ENCODE results near the gene TIPIN.
"Not testable (repeated sequence)": the region's sequence is repeated elsewhere in the genome, so short reads cannot be mapped to it uniquely, and the experiment has no call there.

Gene TIPIN

GRCh38 chr15:66304425-66304824 is 52.1 kb downstream of the TIPIN start:
- not testable (repeated sequence) for DNase-seq (ENCODE audit: low read depth in 2 of 3, low spot score in 1 of 3)

- no peak for DNase-seq (ENCODE audit: low read depth in 2 of 3, low spot score in 1 of 3)
Observed at GRCh38 chr15:66302489-66303278, 53.8 kb downstream of the TIPIN start.

GRCh38 chr15:66298803-66299251 is 57.7 kb downstream of the TIPIN start:
- no peak for DNase-seq (ENCODE audit: low read depth in 2 of 3, low spot score in 1 of 3)

GRCh38 chr15:66296186-66296585 is 60.3 kb downstream of the TIPIN start:
- DNase-seq (ENCODE audit: low read depth in 2 of 3, low spot score in 1 of 3): no peak

- DNase-seq (ENCODE audit: low read depth in 2 of 3, low spot score in 1 of 3): no peak
Observed at GRCh38 chr15:66294932-66295235, 61.6 kb downstream of the TIPIN start.

- DNase-seq (ENCODE audit: low read depth in 2 of 3, low spot score in 1 of 3): peak in 1 of 3 donors; percentile 14
Observed at GRCh38 chr15:66294157-66294931, 62.1 kb downstream of the TIPIN start.

- DNase-seq (ENCODE audit: low read depth in 2 of 3, low spot score in 1 of 3): peak; percentile 31 to 46 (median 32)
Observed at GRCh38 chr15:66293419-66294156, 62.9 kb downstream of the TIPIN start, which contains the start of gene DIS3L. Gene DIS3L (plus strand): TSS chr15:66293568. CDS start chr15:66293597, 29 bp downstream.

- no peak for DNase-seq (ENCODE audit: low read depth in 2 of 3, low spot score in 1 of 3)
Observed at GRCh38 chr15:66292571-66293418, 63.7 kb downstream of the TIPIN start.

- DNase-seq (ENCODE audit: low read depth in 2 of 3, low spot score in 1 of 3): no peak
Observed at GRCh38 chr15:66291816-66292570, 64.5 kb downstream of the TIPIN start.

- no peak for DNase-seq (ENCODE audit: low read depth in 2 of 3, low spot score in 1 of 3)
Observed at GRCh38 chr15:66290518-66290917, 66.0 kb downstream of the TIPIN start.

GRCh38 chr15:66290007-66290406 is 66.5 kb downstream of the TIPIN start:
- DNase-seq (ENCODE audit: low read depth in 2 of 3, low spot score in 1 of 3): no peak

- DNase-seq (ENCODE audit: low read depth in 2 of 3, low spot score in 1 of 3): no peak
Observed at GRCh38 chr15:66288551-66289185, 67.8 kb downstream of the TIPIN start.

- no peak for DNase-seq (ENCODE audit: low read depth in 2 of 3, low spot score in 1 of 3)
Observed at GRCh38 chr15:66288093-66288492, 68.4 kb downstream of the TIPIN start.

- no peak for DNase-seq (ENCODE audit: low read depth in 2 of 3, low spot score in 1 of 3)
Observed at GRCh38 chr15:66287461-66288057, 68.9 kb downstream of the TIPIN start.

Measured in stimulated activated CD4-positive, alpha-beta T cell treated with anti-CD3 and anti-CD28 coated beads, Interleukin-12 subunit alpha, Interleukin-12 subunit beta, amount 100 ng/mL, for 48 hours (primary cell).